ENCODE data around the gene NR0B1.

- no peak for TF ChIP-seq POLR2AphosphoS5 (IDR thresholded peaks at IDR 0.05; ENCODE audit: borderline replicate concordance, low read depth, low read length)
- TF ChIP-seq EZH2 (IDR thresholded peaks at IDR 0.05) = no peak
Observed at GRCh38 chrX:30307466-30307865, 1.7 kb downstream of the NR0B1 start.
